ENCODE measurements around the gene ZNF394. TPM values are rescaled to one million over a fixed set of nuclear protein-coding genes. Genes with fewer than 3 reads are reported as not detected.

Gene ZNF394
- total and polyA plus RNA-seq, 9 donors = 19.2 to 43.8 (median 30.6) TPM

DNA sequence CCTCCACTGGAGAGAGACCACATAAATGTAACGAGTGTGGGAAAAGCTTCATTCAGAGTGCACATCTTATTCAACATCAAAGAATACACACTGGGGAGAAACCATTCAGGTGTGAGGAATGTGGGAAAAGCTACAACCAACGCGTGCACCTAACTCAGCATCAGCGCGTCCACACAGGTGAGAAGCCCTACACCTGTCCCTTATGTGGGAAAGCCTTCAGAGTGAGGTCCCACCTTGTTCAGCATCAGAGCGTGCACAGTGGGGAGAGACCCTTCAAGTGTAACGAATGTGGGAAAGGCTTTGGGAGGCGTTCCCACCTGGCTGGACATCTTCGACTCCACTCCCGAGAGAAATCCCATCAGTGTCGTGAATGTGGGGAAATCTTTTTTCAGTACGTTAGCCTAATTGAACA is 31.3 kb upstream of the ZNF394 start:
- WGBS, 3 donors = 98 to 99% (median 99%) methylated on average over 12 of the region's 12 CpGs
- peak in 1 of 5 donors; percentile 11 for DNase-seq
- intact Hi-C loops (cut with DNase I) = no loop called here
- Histone ChIP-seq H3K27ac (no peak overlapping the region), H3K4me1 (ENCODE audit: insufficient read depth) (no peaks in the 10 kb centered on the region), H3K27me3 (no peaks in the 10 kb centered on the region), H3K4me3 (no peak overlapping the region), H3K9me3 (peaks cover 0 to 43% of the 10 kb centered on the region in 2 donors), H3K36me3 (no peaks in the 10 kb centered on the region)
- TF ChIP-seq, protein P1, sequence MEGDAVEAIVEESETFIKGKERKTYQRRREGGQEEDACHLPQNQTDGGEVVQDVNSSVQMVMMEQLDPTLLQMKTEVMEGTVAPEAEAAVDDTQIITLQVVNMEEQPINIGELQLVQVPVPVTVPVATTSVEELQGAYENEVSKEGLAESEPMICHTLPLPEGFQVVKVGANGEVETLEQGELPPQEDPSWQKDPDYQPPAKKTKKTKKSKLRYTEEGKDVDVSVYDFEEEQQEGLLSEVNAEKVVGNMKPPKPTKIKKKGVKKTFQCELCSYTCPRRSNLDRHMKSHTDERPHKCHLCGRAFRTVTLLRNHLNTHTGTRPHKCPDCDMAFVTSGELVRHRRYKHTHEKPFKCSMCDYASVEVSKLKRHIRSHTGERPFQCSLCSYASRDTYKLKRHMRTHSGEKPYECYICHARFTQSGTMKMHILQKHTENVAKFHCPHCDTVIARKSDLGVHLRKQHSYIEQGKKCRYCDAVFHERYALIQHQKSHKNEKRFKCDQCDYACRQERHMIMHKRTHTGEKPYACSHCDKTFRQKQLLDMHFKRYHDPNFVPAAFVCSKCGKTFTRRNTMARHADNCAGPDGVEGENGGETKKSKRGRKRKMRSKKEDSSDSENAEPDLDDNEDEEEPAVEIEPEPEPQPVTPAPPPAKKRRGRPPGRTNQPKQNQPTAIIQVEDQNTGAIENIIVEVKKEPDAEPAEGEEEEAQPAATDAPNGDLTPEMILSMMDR (IDR thresholded peaks at IDR 0.05) = no peak
- TF ChIP-seq EP300 (IDR thresholded peaks at IDR 0.05) = no peak

DNA sequence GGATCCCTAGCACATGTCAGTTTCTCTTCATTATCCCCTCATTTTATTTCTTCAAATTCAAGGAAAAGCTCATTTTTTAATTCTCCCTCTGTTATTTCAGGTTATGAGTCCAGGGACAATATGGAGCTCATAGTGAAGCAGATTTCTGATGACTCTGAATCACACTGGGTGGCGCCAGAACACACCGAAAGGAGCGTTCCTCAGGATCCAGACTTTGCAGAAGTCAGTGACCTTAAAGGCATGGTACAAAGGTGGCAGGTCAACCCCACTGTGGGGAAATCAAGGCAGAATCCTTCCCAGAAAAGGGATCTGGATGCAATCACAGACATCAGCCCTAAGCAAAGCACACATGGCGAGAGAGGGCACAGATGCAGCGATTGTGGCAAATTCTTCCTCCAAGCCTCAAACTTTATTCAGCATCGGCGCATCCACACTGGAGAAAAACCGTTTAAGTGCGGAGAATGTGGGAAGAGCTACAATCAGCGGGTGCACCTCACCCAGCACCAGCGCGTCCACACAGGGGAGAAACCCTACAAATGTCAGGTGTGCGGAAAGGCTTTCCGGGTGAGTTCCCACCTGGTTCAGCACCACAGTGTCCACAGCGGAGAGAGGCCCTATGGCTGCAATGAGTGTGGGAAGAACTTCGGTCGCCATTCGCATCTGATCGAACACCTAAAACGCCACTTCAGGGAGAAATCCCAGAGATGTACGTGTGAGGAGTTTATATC is 25.8 kb upstream of the ZNF394 start:
- no peaks in the 10 kb centered on the region for H3K27me3 ChIP-seq

DNA sequence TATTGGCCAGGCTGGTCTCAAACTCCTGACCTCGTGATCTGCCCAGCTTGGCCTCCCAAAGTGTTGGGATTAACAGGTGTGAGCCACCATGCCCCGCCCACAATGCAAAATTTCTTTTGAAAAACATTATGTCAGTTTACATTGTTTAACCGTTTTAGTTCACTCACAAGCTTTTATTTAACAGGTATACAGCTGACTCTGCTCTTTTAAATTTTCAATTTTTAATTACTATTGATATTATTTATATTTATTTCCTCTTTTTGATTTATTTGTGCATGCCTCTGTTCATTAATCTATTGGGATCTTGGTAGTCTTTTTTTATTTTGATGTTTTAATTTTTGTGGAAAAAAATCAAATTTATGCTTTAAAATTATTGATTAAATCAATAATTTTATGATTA is 21.3 kb upstream of the ZNF394 start:
- WGBS, 3 donors = 93 to 95% (median 95%) methylated on average over 3 of the region's 3 CpGs
- DNase-seq = no peak
- intact Hi-C loops (cut with DNase I) = no loop called here
- Histone ChIP-seq H3K4me3 (no peak overlapping the region), H3K27me3 (no peaks in the 10 kb centered on the region), H3K4me1 (ENCODE audit: insufficient read depth) (no peaks in the 10 kb centered on the region), H3K9me3 (no peaks in the 10 kb centered on the region), H3K36me3 (no peaks in the 10 kb centered on the region), H3K27ac (no peak overlapping the region)
- TF ChIP-seq POLR2A (IDR thresholded peaks at IDR 0.05) (no peak), EP300 (IDR thresholded peaks at IDR 0.05) (no peak)
- TF ChIP-seq, protein P1 (IDR thresholded peaks at IDR 0.05) = no peak

More for the DNA sequence above, 25.8 kb upstream of the ZNF394 start:
- H3K36me3 ChIP-seq = no peaks in the 10 kb centered on the region
- intact Hi-C loops (cut with DNase I) = no loop called here
- no peaks in the 10 kb centered on the region for H3K4me1 ChIP-seq (ENCODE audit: insufficient read depth)
- TF ChIP-seq, protein P1 (IDR thresholded peaks at IDR 0.05) = no peak
- peaks cover 0 to 21% of the 10 kb centered on the region in 2 donors for H3K9me3 ChIP-seq
- no peak overlapping the region for H3K4me3 ChIP-seq
- WGBS, 3 donors = 94 to 95% (median 95%) methylated on average over 21 of the region's 21 CpGs
- no peak overlapping the region for H3K27ac ChIP-seq
- peak in 1 of 5 donors; percentile 17 for DNase-seq

DNA sequence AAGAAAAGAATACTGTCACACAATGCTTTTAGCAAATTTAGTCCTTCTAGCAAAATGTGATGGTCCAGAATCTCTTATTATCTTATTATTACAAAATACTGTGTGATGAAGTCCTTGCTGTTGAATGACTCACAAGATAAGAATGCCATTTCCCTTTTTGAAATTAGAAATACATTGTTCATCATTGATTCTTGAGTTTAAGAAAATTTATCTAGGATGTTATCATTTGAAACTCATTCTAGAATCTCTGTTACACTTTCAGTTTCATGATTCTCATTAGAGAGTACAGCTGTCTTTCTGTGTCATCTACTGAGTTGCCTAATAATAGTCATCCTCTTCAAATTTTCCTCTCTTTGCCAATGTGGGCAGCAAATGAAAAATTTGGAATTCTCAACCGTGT is 14.0 kb upstream of the ZNF394 start:
- intact Hi-C loops (cut with DNase I) = loop anchor here in 1 of 4 donors (10.0 kb wide), 1 partner anchor 111 kb away; no protein-coding TSS in a partner anchor
- no peak for DNase-seq
- TF ChIP-seq EP300 (IDR thresholded peaks at IDR 0.05) (no peak), POLR2A (IDR thresholded peaks at IDR 0.05) (no peak)
- TF ChIP-seq, protein P1 (IDR thresholded peaks at IDR 0.05) = no peak
- Histone ChIP-seq H3K36me3 (no peaks in the 10 kb centered on the region), H3K27ac (no peak overlapping the region), H3K9me3 (no peaks in the 10 kb centered on the region), H3K4me3 (no peak overlapping the region), H3K27me3 (no peaks in the 10 kb centered on the region), H3K4me1 (ENCODE audit: insufficient read depth) (no peaks in the 10 kb centered on the region)
- 80 to 92% (median 88%) methylated on average over 1 of the region's 1 CpG for WGBS, 3 donors

Measured in ovary (tissue), 9 donors.